Ishikawa (cell line): ENCODE measurements around the gene MAEA.

ENCODE experiments used
- EP300 ChIP-seq: IDR thresholded peaks from 2 replicates; pipeline ENCODE4 v1.6.1; 2012; ENCODE audit warnings: borderline replicate concordance
- NFIC ChIP-seq: IDR thresholded peaks from 2 replicates; pipeline ENCODE4 v1.6.1; 2012
- RAD21 ChIP-seq: IDR thresholded peaks from 2 replicates; pipeline ENCODE4 v1.6.1; 2012; ENCODE audit warnings: low read depth
- REST ChIP-seq: IDR thresholded peaks from 2 replicates; pipeline ENCODE4 v1.6.1; 2012; ENCODE audit warnings: low read depth, mild to moderate bottlenecking
- TCF12 ChIP-seq: IDR thresholded peaks from 2 replicates; pipeline ENCODE4 v1.6.1; 2012; ENCODE audit warnings: low read depth
- TEAD4 ChIP-seq: IDR thresholded peaks from 2 replicates; pipeline ENCODE4 v1.6.1; 2012
- ZBTB7A ChIP-seq: IDR thresholded peaks from 2 replicates; pipeline ENCODE4 v1.6.1; 2012; ENCODE audit warnings: low read depth
- TF ChIP-seq, protein P1 (sequence below): IDR thresholded peaks from 2 replicates; pipeline ENCODE4 v1.6.1; 2012

- TF ChIP-seq NFIC (no peak), TEAD4 (no peak), EP300 (no peak), RAD21 (no peak), ZBTB7A (no peak), REST (no peak), TCF12 (no peak)
- TF ChIP-seq, protein P1, sequence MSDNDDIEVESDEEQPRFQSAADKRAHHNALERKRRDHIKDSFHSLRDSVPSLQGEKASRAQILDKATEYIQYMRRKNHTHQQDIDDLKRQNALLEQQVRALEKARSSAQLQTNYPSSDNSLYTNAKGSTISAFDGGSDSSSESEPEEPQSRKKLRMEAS: no peak
Observed at GRCh38 chr4:1264942-1265341, 24.7 kb upstream of the MAEA start.
